H4 (cell line): ENCODE results near the gene GLS. TPM values are rescaled to one million over a fixed set of nuclear protein-coding genes. Genes with fewer than 3 reads are reported as not detected.

Experiments used
- DNase-seq: peaks from one replicate; pipeline ENCODE4 v3.0.0-alpha.2; 2015; ENCODE audit warnings: low spot score
- total RNA-seq: library from RNA; depleted of rRNA; stranded (reverse); fragments of >200 nt; shearing (Covaris generic); gene quantifications from 2 replicates; pipeline ENCODE4 v1.2.3, GENCODE V29; 2014

GLS gene
- total RNA-seq, 1 experiment from 2014 or later: 40.2 TPM

GRCh38 chr2:190972213-190972612 lies 91.6 kb downstream of the GLS start:
- DNase-seq: no peak

- no peak for DNase-seq
These were observed 92.2 kb downstream of the GLS start for GRCh38 chr2:190972846-190973245.

- no peak for DNase-seq
These were observed 92.6 kb downstream of the GLS start for GRCh38 chr2:190973262-190973661.

GRCh38 chr2:190973726-190974628 lies 93.4 kb downstream of the GLS start:
- no peak for DNase-seq

- no peak for DNase-seq
These were observed 94.2 kb downstream of the GLS start for GRCh38 chr2:190974629-190975361.

- no peak for DNase-seq
These were observed 95.9 kb downstream of the GLS start for GRCh38 chr2:190976521-190976920.

GRCh38 chr2:190977505-190977904 lies 96.9 kb downstream of the GLS start:
- DNase-seq: no peak

- no peak for DNase-seq
These were observed 97.9 kb downstream of the GLS start for GRCh38 chr2:190978389-190979053.

GRCh38 chr2:190979906-190980629 lies 99.4 kb downstream of the GLS start:
- peak; percentile 67 for DNase-seq

GRCh38 chr2:190980630-190981209 lies 100.1 kb downstream of the GLS start:
- no peak for DNase-seq

GRCh38 chr2:190981333-190981732 lies 100.7 kb downstream of the GLS start:
- no peak for DNase-seq

GRCh38 chr2:190981733-190982132 lies 101.1 kb downstream of the GLS start:
- no peak for DNase-seq

GRCh38 chr2:190982262-190983034 lies 101.8 kb downstream of the GLS start:
- DNase-seq: no peak

- DNase-seq: no peak
These were observed 104.0 kb downstream of the GLS start for GRCh38 chr2:190984595-190984994.

- no peak for DNase-seq
These were observed 105.8 kb downstream of the GLS start for GRCh38 chr2:190986221-190986953.

GRCh38 chr2:190987116-190987515 lies 106.5 kb downstream of the GLS start:
- DNase-seq: no peak

GRCh38 chr2:190987938-190988337 lies 107.3 kb downstream of the GLS start:
- no peak for DNase-seq

- DNase-seq: no peak
These were observed 108.3 kb downstream of the GLS start for GRCh38 chr2:190988910-190989309.

GRCh38 chr2:190990132-190990531 lies 109.5 kb downstream of the GLS start:
- DNase-seq: no peak

- no peak for DNase-seq
These were observed 112.6 kb downstream of the GLS start for GRCh38 chr2:190993292-190993643.
